Measurements from ENCODE around the gene ARHGAP27. TPM values are rescaled to one million over a fixed set of nuclear protein-coding genes. Genes with fewer than 3 reads are reported as not detected.

Gene ARHGAP27
- total RNA-seq, 1 donor from 2014 or later: 10.0 TPM

DNA sequence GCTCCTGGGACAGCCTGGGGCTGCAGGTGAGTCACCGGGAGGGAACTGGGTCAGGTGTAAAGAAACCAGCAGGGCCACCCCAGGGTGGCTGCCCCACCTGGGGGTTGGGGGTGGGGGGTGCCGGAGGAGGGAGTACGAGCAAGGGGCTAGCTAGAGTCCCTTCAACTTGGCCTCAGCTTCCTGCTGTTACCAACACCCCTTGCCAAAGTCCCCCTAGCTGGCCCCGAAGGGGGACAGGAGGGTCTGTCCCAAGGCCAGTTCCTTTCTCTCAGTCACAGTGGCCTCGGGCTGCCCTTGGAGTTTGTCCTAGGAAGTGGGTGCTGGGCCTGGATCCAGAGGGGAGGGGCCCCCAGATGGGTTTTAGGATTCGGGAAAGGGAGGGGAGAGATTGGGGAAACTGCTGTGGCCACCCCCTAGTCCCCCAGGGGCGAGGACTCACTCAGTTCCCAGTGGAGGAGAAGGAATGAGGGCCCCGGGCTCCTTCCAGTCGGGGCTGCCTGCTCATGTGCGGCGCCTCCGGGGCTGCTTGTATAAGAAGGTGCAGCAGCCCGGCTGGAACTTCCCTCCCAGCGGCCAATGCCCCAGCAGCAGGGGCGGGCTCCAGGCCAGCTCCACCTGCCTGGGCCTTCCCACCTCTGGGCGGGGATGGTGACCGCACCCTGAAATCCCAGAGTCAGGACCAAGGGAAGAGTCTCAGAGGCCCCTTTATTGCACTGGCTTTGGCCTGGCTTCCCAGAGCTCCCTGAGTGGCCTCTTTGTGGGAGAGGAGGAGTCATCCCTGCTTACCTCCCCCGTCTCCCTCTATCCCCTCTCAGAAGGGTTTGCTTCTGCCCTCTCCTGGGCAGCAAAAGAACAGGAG lies 7.3 kb downstream of the ARHGAP27 start:
- Histone ChIP-seq H3K9ac (ENCODE audit: low read length) (no peak overlapping the region), H3K27ac (ENCODE audit: low read depth, low read length) (no peak overlapping the region), H2AFZ (ENCODE audit: low read depth, low read length) (no peak overlapping the region), H3K36me3 (ENCODE audit: insufficient read depth, low read length) (no peaks in the 10 kb centered on the region), H4K20me1 (ENCODE audit: insufficient read depth, low read length) (peaks cover 28% of the 10 kb centered on the region), H3K9me3 (ENCODE audit: insufficient read depth, low read depth, low read length) (peaks cover 3% of the 10 kb centered on the region), H3K4me3 (ENCODE audit: insufficient read depth, low read depth, low read length) (no peak overlapping the region), H3K27me3 (ENCODE audit: insufficient read depth, low read length) (peaks cover 22% of the 10 kb centered on the region), H3K4me2 (ENCODE audit: low read length) (peak overlapping the region; percentile 44), H3K4me1 (ENCODE audit: insufficient read depth, low read length) (peaks cover 9% of the 10 kb centered on the region), H3K79me2 (ENCODE audit: insufficient read depth, low read length) (no peaks in the 10 kb centered on the region)
- Mint-ChIP-seq H3K27ac (ENCODE audit: unreplicated experiment) (peak overlapping the region; percentile 26), H3K4me3 (ENCODE audit: unreplicated experiment) (no peak overlapping the region), H3K4me1 (ENCODE audit: low read depth, unreplicated experiment) (peaks cover 2% of the 10 kb centered on the region), H3K9me3 (ENCODE audit: unreplicated experiment) (peaks cover 2% of the 10 kb centered on the region), H3K36me3 (ENCODE audit: low read depth, unreplicated experiment) (peaks cover 5% of the 10 kb centered on the region), H3K27me3 (ENCODE audit: low read depth, unreplicated experiment) (peaks cover 25% of the 10 kb centered on the region)
- TF ChIP-seq, protein P1, sequence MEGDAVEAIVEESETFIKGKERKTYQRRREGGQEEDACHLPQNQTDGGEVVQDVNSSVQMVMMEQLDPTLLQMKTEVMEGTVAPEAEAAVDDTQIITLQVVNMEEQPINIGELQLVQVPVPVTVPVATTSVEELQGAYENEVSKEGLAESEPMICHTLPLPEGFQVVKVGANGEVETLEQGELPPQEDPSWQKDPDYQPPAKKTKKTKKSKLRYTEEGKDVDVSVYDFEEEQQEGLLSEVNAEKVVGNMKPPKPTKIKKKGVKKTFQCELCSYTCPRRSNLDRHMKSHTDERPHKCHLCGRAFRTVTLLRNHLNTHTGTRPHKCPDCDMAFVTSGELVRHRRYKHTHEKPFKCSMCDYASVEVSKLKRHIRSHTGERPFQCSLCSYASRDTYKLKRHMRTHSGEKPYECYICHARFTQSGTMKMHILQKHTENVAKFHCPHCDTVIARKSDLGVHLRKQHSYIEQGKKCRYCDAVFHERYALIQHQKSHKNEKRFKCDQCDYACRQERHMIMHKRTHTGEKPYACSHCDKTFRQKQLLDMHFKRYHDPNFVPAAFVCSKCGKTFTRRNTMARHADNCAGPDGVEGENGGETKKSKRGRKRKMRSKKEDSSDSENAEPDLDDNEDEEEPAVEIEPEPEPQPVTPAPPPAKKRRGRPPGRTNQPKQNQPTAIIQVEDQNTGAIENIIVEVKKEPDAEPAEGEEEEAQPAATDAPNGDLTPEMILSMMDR (IDR thresholded peaks at IDR 0.05; ENCODE audit: insufficient read depth, low read depth, low read length): peak; percentile 41
- no peak for TF ChIP-seq EZH2 (IDR thresholded peaks at IDR 0.05; ENCODE audit: insufficient read depth, low read length)
- no peak for FAIRE-seq
- DNase-seq (ENCODE audit: low read depth): peak; percentile 35

DNA sequence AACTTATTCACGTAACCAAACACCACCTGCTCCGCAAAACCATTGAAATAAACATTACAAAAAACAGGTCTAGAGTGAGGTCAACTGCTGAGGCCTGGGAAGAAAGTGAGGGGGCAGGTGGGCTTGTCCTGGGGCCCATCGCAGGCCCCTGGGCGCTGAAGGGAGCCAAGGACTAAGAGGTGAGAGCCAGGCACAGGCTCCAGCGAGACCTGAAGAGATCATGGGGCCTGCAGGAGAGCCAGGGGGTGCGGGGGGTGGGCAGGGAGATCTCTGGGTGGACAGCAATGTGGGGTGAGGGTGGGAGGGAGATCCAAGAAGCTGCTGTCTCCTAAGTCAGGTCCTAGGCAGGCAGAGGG lies 7.9 kb downstream of the ARHGAP27 start:
- DNase-seq (ENCODE audit: low read depth) (no peak), FAIRE-seq (no peak)
- H3K4me1 ChIP-seq (ENCODE audit: insufficient read depth, low read length): peaks cover 9% of the 10 kb centered on the region
- H3K27me3 ChIP-seq (ENCODE audit: insufficient read depth, low read length): peaks cover 16% of the 10 kb centered on the region
- peaks cover 24% of the 10 kb centered on the region for H4K20me1 ChIP-seq (ENCODE audit: insufficient read depth, low read length)
- H3K79me2 ChIP-seq (ENCODE audit: insufficient read depth, low read length): no peaks in the 10 kb centered on the region
- peaks cover 2% of the 10 kb centered on the region for H3K9me3 Mint-ChIP-seq (ENCODE audit: unreplicated experiment)
- no peaks in the 10 kb centered on the region for H3K9me3 ChIP-seq (ENCODE audit: insufficient read depth, low read depth, low read length)
- H3K4me3 Mint-ChIP-seq (ENCODE audit: unreplicated experiment): no peak overlapping the region
- H2AFZ ChIP-seq (ENCODE audit: low read depth, low read length): no peak overlapping the region
- no peaks in the 10 kb centered on the region for H3K36me3 ChIP-seq (ENCODE audit: insufficient read depth, low read length)
- TF ChIP-seq EZH2 (IDR thresholded peaks at IDR 0.05; ENCODE audit: insufficient read depth, low read length): no peak
- TF ChIP-seq, protein P1 (IDR thresholded peaks at IDR 0.05; ENCODE audit: insufficient read depth, low read depth, low read length): no peak
- H3K27ac Mint-ChIP-seq (ENCODE audit: unreplicated experiment): no peak overlapping the region
- H3K9ac ChIP-seq (ENCODE audit: low read length): no peak overlapping the region
- H3K4me2 ChIP-seq (ENCODE audit: low read length): no peak overlapping the region
- no peak overlapping the region for H3K27ac ChIP-seq (ENCODE audit: low read depth, low read length)
- H3K4me3 ChIP-seq (ENCODE audit: insufficient read depth, low read depth, low read length): no peak overlapping the region
- peaks cover 2% of the 10 kb centered on the region for H3K4me1 Mint-ChIP-seq (ENCODE audit: low read depth, unreplicated experiment)
- H3K27me3 Mint-ChIP-seq (ENCODE audit: low read depth, unreplicated experiment): peaks cover 22% of the 10 kb centered on the region
- peaks cover 5% of the 10 kb centered on the region for H3K36me3 Mint-ChIP-seq (ENCODE audit: low read depth, unreplicated experiment)

- no peak for DNase-seq (ENCODE audit: low read depth)
- no peak overlapping the region for H2AFZ ChIP-seq (ENCODE audit: low read depth, low read length)
- H3K4me2 ChIP-seq (ENCODE audit: low read length): no peak overlapping the region
- no peak overlapping the region for H3K4me3 ChIP-seq (ENCODE audit: insufficient read depth, low read depth, low read length)
- Mint-ChIP-seq H3K9me3 (ENCODE audit: unreplicated experiment) (peaks cover 2% of the 10 kb centered on the region), H3K27ac (ENCODE audit: unreplicated experiment) (no peak overlapping the region), H3K36me3 (ENCODE audit: low read depth, unreplicated experiment) (peaks cover 3% of the 10 kb centered on the region), H3K4me3 (ENCODE audit: unreplicated experiment) (no peak overlapping the region), H3K27me3 (ENCODE audit: low read depth, unreplicated experiment) (peaks cover 19% of the 10 kb centered on the region), H3K4me1 (ENCODE audit: low read depth, unreplicated experiment) (peaks cover 2% of the 10 kb centered on the region)
- no peaks in the 10 kb centered on the region for H3K79me2 ChIP-seq (ENCODE audit: insufficient read depth, low read length)
- H3K9me3 ChIP-seq (ENCODE audit: insufficient read depth, low read depth, low read length): no peaks in the 10 kb centered on the region
- peaks cover 6% of the 10 kb centered on the region for H3K4me1 ChIP-seq (ENCODE audit: insufficient read depth, low read length)
- no peak for TF ChIP-seq EZH2 (IDR thresholded peaks at IDR 0.05; ENCODE audit: insufficient read depth, low read length)
- TF ChIP-seq, protein P1 (IDR thresholded peaks at IDR 0.05; ENCODE audit: insufficient read depth, low read depth, low read length): no peak
- H3K27me3 ChIP-seq (ENCODE audit: insufficient read depth, low read length): peaks cover 9% of the 10 kb centered on the region
- no peak overlapping the region for H3K9ac ChIP-seq (ENCODE audit: low read length)
- peaks cover 20% of the 10 kb centered on the region for H4K20me1 ChIP-seq (ENCODE audit: insufficient read depth, low read length)
- H3K27ac ChIP-seq (ENCODE audit: low read depth, low read length): no peak overlapping the region
- H3K36me3 ChIP-seq (ENCODE audit: insufficient read depth, low read length): no peaks in the 10 kb centered on the region
- no peak for FAIRE-seq
These were observed 8.7 kb downstream of the ARHGAP27 start for GRCh38 chr17:45423975-45424335.
